DOHH2 (cell line): ENCODE measurements around the gene NEURL2.

Experiments used
- H3F3A ChIP-seq: fragments of 200-600 bp; sonication (generic), shearing (Covaris generic); 2 replicates; pipeline ENCODE4 v1.6.0; 2016; ENCODE audit warnings: antibody characterized with exemption, mild to moderate bottlenecking; ENCODE audit not compliant: control insufficient read depth, insufficient read depth
- H3K27ac ChIP-seq: fragments of 200-600 bp; sonication (generic); 2 replicates; pipeline ENCODE4 v1.5.1; 2014; ENCODE audit warnings: low read depth, mild to moderate bottlenecking, low read length, moderate library complexity
- H3K27me3 ChIP-seq: fragments of 200-600 bp; sonication (generic); 2 replicates; pipeline ENCODE4 v1.6.1; 2014; ENCODE audit warnings: mild to moderate bottlenecking, low read length, mixed read lengths; ENCODE audit not compliant: control insufficient read depth
- H3K36me3 ChIP-seq: fragments of 200-600 bp; sonication (generic); 2 replicates; pipeline ENCODE4 v1.6.1; 2014; ENCODE audit warnings: mild to moderate bottlenecking, low read length, moderate library complexity, mixed read lengths; ENCODE audit not compliant: control insufficient read depth
- H3K4me1 ChIP-seq: fragments of 200-600 bp; sonication (generic); 2 replicates; pipeline ENCODE4 v1.6.1; 2014; ENCODE audit warnings: mild to moderate bottlenecking, low read length, mixed read lengths; ENCODE audit not compliant: control insufficient read depth
- H3K4me2 ChIP-seq: fragments of 200-600 bp; sonication (generic); 2 replicates; pipeline ENCODE4 v1.6.0; 2014; ENCODE audit warnings: mild to moderate bottlenecking, low read length, moderate library complexity
- H3K4me3 ChIP-seq: fragments of 200-600 bp; sonication (generic); 2 replicates; pipeline ENCODE4 v1.5.1; 2014; ENCODE audit warnings: mild to moderate bottlenecking, low read length, mixed read lengths
- H3K79me2 ChIP-seq: fragments of 200-600 bp; sonication (generic); 2 replicates; pipeline ENCODE4 v1.6.1; 2014; ENCODE audit warnings: mild to moderate bottlenecking, low read length, mixed read lengths; ENCODE audit not compliant: control insufficient read depth
- H3K9me2 ChIP-seq: fragments of 200-600 bp; sonication (generic); replicated peaks from 2 replicates; pipeline ENCODE4 v1.6.1; 2014; ENCODE audit warnings: mild to moderate bottlenecking, low read length, mixed read lengths; ENCODE audit not compliant: control insufficient read depth
- H3K9me3 ChIP-seq: fragments of 200-600 bp; sonication (generic); 2 replicates; pipeline ENCODE4 v1.6.1; 2014; ENCODE audit warnings: antibody characterized with exemption, low read length, mixed read lengths; ENCODE audit not compliant: control insufficient read depth, insufficient read depth
- H4K20me1 ChIP-seq: fragments of 200-600 bp; sonication (generic); 2 replicates; pipeline ENCODE4 v1.6.0; 2014; ENCODE audit warnings: low read depth, mild to moderate bottlenecking, antibody characterized with exemption, low read length, moderate library complexity; ENCODE audit not compliant: control insufficient read depth, insufficient read depth
- CTCF ChIP-seq: fragments of 200-600 bp; sonication (generic); IDR thresholded peaks from one replicate; pipeline ENCODE4 v1.5.1; 2014; ENCODE audit warnings: antibody characterized with exemption, mild to moderate bottlenecking, low read depth, low read length; ENCODE audit not compliant: poor library complexity, severe bottlenecking
- EZH2phosphoT487 ChIP-seq: fragments of 200-600 bp; sonication (generic); IDR thresholded peaks from 2 replicates; pipeline ENCODE4 v1.6.1; 2017; ENCODE audit warnings: borderline replicate concordance, mild to moderate bottlenecking, antibody characterized with exemption, low read length, moderate library complexity, mixed read lengths

Gene NEURL2

GRCh38 chr20:45890985-45891983 lies at the start of gene NEURL2, which contains the start of gene CTSA:
NEURL2 (minus strand) TSS chr20:45891208; CDS start chr20:45890991, 217 bp downstream.
CTSA (plus strand) TSS chr20:45891335; CDS start chr20:45891569, 234 bp downstream.
- no peaks in the 10 kb centered on the region for H3K79me2 ChIP-seq
- H3K4me1 ChIP-seq: peaks cover 23% of the 10 kb centered on the region
- no peaks in the 10 kb centered on the region for H4K20me1 ChIP-seq
- TF ChIP-seq EZH2phosphoT487 (no peak), CTCF (peak; percentile 3)
- H3K4me3 ChIP-seq: peak within 1 kb of the TSS; percentile 83
- peaks cover 2% of the 10 kb centered on the region for H3K36me3 ChIP-seq
- no peaks in the 10 kb centered on the region for H3K9me2 ChIP-seq
- no peaks in the 10 kb centered on the region for H3K27me3 ChIP-seq
- H3F3A ChIP-seq: no peaks in the 10 kb centered on the region
- no peak within 1 kb of the TSS for H3K27ac ChIP-seq
- H3K9me3 ChIP-seq: no peaks in the 10 kb centered on the region
- peak within 1 kb of the TSS; percentile 82 for H3K4me2 ChIP-seq

- TF ChIP-seq CTCF (no peak), EZH2phosphoT487 (no peak)
- no peaks in the 10 kb centered on the region for H3F3A ChIP-seq
- H3K9me2 ChIP-seq: no peaks in the 10 kb centered on the region
- peaks cover 2% of the 10 kb centered on the region; the same call in 1 of the 2 replicates for H4K20me1 ChIP-seq
- no peaks in the 10 kb centered on the region for H3K27me3 ChIP-seq
- H3K4me2 ChIP-seq: no peak overlapping the region
- H3K27ac ChIP-seq: no peak overlapping the region
- peaks cover 79% of the 10 kb centered on the region for H3K36me3 ChIP-seq
- H3K4me1 ChIP-seq: peaks cover 5% of the 10 kb centered on the region
- no peaks in the 10 kb centered on the region for H3K9me3 ChIP-seq
- H3K79me2 ChIP-seq: peaks cover 31% of the 10 kb centered on the region
- H3K4me3 ChIP-seq: no peak overlapping the region
These were observed 49.5 kb upstream of the NEURL2 start for GRCh38 chr20:45940469-45940868.

GRCh38 chr20:45940053-45940452 lies 49.0 kb upstream of the NEURL2 start:
- H3F3A ChIP-seq: no peaks in the 10 kb centered on the region
- H3K9me3 ChIP-seq: no peaks in the 10 kb centered on the region
- H3K9me2 ChIP-seq: no peaks in the 10 kb centered on the region
- H3K27ac ChIP-seq: no peak overlapping the region
- H3K79me2 ChIP-seq: peaks cover 35% of the 10 kb centered on the region
- TF ChIP-seq EZH2phosphoT487 (no peak), CTCF (no peak)
- H4K20me1 ChIP-seq: peaks cover 4% of the 10 kb centered on the region; the same call in 1 of the 2 replicates
- H3K4me2 ChIP-seq: no peak overlapping the region
- peaks cover 5% of the 10 kb centered on the region for H3K4me1 ChIP-seq
- no peaks in the 10 kb centered on the region for H3K27me3 ChIP-seq
- no peak overlapping the region for H3K4me3 ChIP-seq
- H3K36me3 ChIP-seq: peaks cover 78% of the 10 kb centered on the region
